Mesenchymal stem cell (in vitro differentiated cells and primary cell): ENCODE results near the gene BEX3.

Experiments
- DNase-seq: peaks from one replicate; pipeline ENCODE4 v3.0.0-alpha.2; 2013
- H2AFZ ChIP-seq: one replicate; pipeline ENCODE4 v1.6.1; 2013; ENCODE audit warnings: low read depth, mild to moderate bottlenecking, control low read depth, inconsistent platforms, low read length, moderate library complexity
- H2AK5ac ChIP-seq: 2 replicates; pipeline ENCODE4 v1.6.1; 2013; ENCODE audit warnings: low read length, moderate library complexity, mild to moderate bottlenecking, inconsistent platforms; ENCODE audit not compliant: severe bottlenecking
- H2BK120ac ChIP-seq: one replicate; pipeline ENCODE4 v1.6.1; 2013; ENCODE audit warnings: low read depth, mild to moderate bottlenecking, inconsistent platforms, low read length, moderate library complexity
- H2BK12ac ChIP-seq, 2 experiments: one replicate each; pipeline ENCODE4 v1.6.1; 2013; ENCODE audit warnings: inconsistent platforms in 2 of 2, low read length in 2 of 2, mild to moderate bottlenecking in 2 of 2, moderate library complexity in 2 of 2, control low read depth in 1 of 2
- H2BK15ac ChIP-seq: one replicate; pipeline ENCODE4 v1.6.1; 2013; ENCODE audit warnings: mild to moderate bottlenecking, low read depth, inconsistent platforms; ENCODE audit not compliant: poor library complexity, severe bottlenecking
- H2BK5ac ChIP-seq: 2 replicates; pipeline ENCODE4 v1.6.1; 2013; ENCODE audit warnings: low read depth, mild to moderate bottlenecking, low read length, control low read depth, inconsistent platforms; ENCODE audit not compliant: poor library complexity, severe bottlenecking
- H3K14ac ChIP-seq, 2 experiments: one replicate each; pipeline ENCODE4 v1.6.1; 2013; ENCODE audit warnings: inconsistent platforms in 2 of 2, low read length in 2 of 2, control low read depth in 1 of 2, mild to moderate bottlenecking in 1 of 2, moderate library complexity in 1 of 2
- H3K18ac ChIP-seq, 2 experiments: one replicate each; pipeline ENCODE4 v1.6.1; 2013; ENCODE audit warnings: inconsistent platforms in 2 of 2, low read length in 2 of 2, control low read depth in 1 of 2, low read depth in 1 of 2, mild to moderate bottlenecking in 1 of 2
- H3K23ac ChIP-seq, 2 experiments: one replicate each; pipeline ENCODE4 v1.6.1; 2013; ENCODE audit warnings: inconsistent platforms in 2 of 2, low read length in 2 of 2, mild to moderate bottlenecking in 2 of 2, moderate library complexity in 2 of 2, control low read depth in 1 of 2
- H3K27ac ChIP-seq: 2 replicates; pipeline ENCODE4 v1.5.1; 2013; ENCODE audit warnings: mild to moderate bottlenecking, moderate library complexity, low read length, control low read depth, inconsistent platforms; ENCODE audit not compliant: poor library complexity, severe bottlenecking
- H3K27me3 ChIP-seq, 2 experiments: 2 replicates each; pipeline versions ENCODE4 v1.6.1 to v1.7.0; 2013; ENCODE audit warnings: low read length in 2 of 2, mild to moderate bottlenecking in 2 of 2, moderate library complexity in 2 of 2, control low read depth in 1 of 2, inconsistent platforms in 1 of 2; ENCODE audit not compliant: control insufficient read depth in 1 of 2, insufficient read depth in 1 of 2
- H3K36me3 ChIP-seq, 2 experiments: 2 replicates each; pipeline versions ENCODE4 v1.6.1 to v1.7.0; 2013; ENCODE audit warnings: low read length in 2 of 2, control low read depth in 1 of 2, inconsistent platforms in 1 of 2, low read depth in 1 of 2, mild to moderate bottlenecking in 1 of 2; ENCODE audit not compliant: insufficient read depth in 2 of 2, control insufficient read depth in 1 of 2
- H3K4ac ChIP-seq, 2 experiments: one replicate each; pipeline ENCODE4 v1.6.1; 2013; ENCODE audit warnings: inconsistent platforms in 2 of 2, low read length in 2 of 2, mild to moderate bottlenecking in 2 of 2, moderate library complexity in 2 of 2, control low read depth in 1 of 2, low read depth in 1 of 2
- H3K4me1 ChIP-seq: 2 replicates; pipeline ENCODE4 v1.6.1; 2013; ENCODE audit warnings: low read depth, low read length, control low read depth; ENCODE audit not compliant: control insufficient read depth, insufficient read depth
- H3K4me2 ChIP-seq: 2 replicates; pipeline ENCODE4 v1.6.1; 2013; ENCODE audit warnings: low read length, mild to moderate bottlenecking, inconsistent platforms; ENCODE audit not compliant: poor library complexity, severe bottlenecking
- H3K4me3 ChIP-seq, 2 experiments: 2 replicates each; pipeline versions ENCODE4 v1.5.1 to v1.7.0; 2013; ENCODE audit warnings: low read length in 2 of 2, mild to moderate bottlenecking in 2 of 2, control low read depth in 1 of 2, low read depth in 1 of 2; ENCODE audit not compliant: insufficient read depth in 1 of 2
- H3K79me1 ChIP-seq: replicated peaks from 2 replicates; pipeline ENCODE4 v1.6.1; 2013; ENCODE audit warnings: mild to moderate bottlenecking, control low read depth, low read length, inconsistent platforms; ENCODE audit not compliant: poor library complexity, severe bottlenecking
- H3K9ac ChIP-seq: 2 replicates; pipeline ENCODE4 v1.7.0; 2013; ENCODE audit warnings: mild to moderate bottlenecking, low read length, moderate library complexity
- H3K9me3 ChIP-seq: 2 replicates; pipeline ENCODE4 v1.7.0; 2013; ENCODE audit warnings: mild to moderate bottlenecking, low read length; ENCODE audit not compliant: control insufficient read depth
- H4K8ac ChIP-seq: one replicate; pipeline ENCODE4 v1.6.1; 2013; ENCODE audit warnings: inconsistent platforms, mild to moderate bottlenecking, low read length, moderate library complexity
- H4K91ac ChIP-seq: one replicate; pipeline ENCODE4 v1.6.1; 2013; ENCODE audit warnings: mild to moderate bottlenecking, low read length, inconsistent platforms
- WGBS: methylation state at CpG from one replicate; pipeline ENCODE4 v1.1.7; 2013; ENCODE audit warnings: mixed read lengths; 5-methylcytosine and 5-hydroxymethylcytosine counted together

The BEX3 gene

DNA sequence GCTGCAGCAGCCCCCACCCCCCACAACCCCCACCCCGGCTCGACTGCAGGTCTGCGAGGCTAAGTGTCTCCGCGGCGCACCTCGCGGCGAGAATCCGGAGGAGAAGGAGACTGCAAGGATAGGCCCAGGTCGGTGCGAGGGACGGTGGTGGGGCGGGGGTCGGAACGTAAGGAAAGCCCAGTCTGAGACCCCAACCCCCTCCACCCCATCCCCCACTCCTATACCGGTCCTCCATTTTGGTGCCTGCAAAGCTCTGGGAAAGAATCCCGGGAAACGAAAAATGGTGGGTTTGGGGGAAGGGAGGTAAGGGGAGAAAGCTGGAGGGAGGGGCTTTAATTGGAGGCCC lies 614 bp downstream of the BEX3 start:
- DNase-seq, result peak; percentile 30
- H2AK5ac ChIP-seq, result no peak overlapping the region
- peak overlapping the region; percentile 40 for H3K27ac ChIP-seq
- H2AFZ ChIP-seq, result no peak overlapping the region
- no peak overlapping the region for H2BK15ac ChIP-seq
- H3K4me1 ChIP-seq, result peaks cover 3% of the 10 kb centered on the region
- peak overlapping the region; percentile 77 to 78 for H3K4me3 ChIP-seq
- no peak overlapping the region for H3K4ac ChIP-seq
- no peak overlapping the region for H4K91ac ChIP-seq
- H3K4me2 ChIP-seq, result peak overlapping the region; percentile 28
- H2BK12ac ChIP-seq, result no peak overlapping the region
- H3K27me3 ChIP-seq, result no peaks in the 10 kb centered on the region
- WGBS, result 0% methylated on average over 2 of the region's 19 CpGs
- peaks cover 0 to 4% of the 10 kb centered on the region in 2 experiments for H3K36me3 ChIP-seq
- no peaks in the 10 kb centered on the region for H3K9me3 ChIP-seq
- H3K9ac ChIP-seq, result peak overlapping the region; percentile 89
- H3K14ac ChIP-seq, result no peak overlapping the region
- peak overlapping the region; percentile 89 for H2BK120ac ChIP-seq
- H3K23ac ChIP-seq, result no peak overlapping the region
- H3K18ac ChIP-seq, result peak overlapping the region in 1 of 2 experiments; percentile 46
- no peak overlapping the region for H4K8ac ChIP-seq
- H2BK5ac ChIP-seq, result no peak overlapping the region
- no peaks in the 10 kb centered on the region for H3K79me1 ChIP-seq

- Histone ChIP-seq H2AFZ (no peak overlapping the region), H2BK15ac (no peak overlapping the region), H4K91ac (no peak overlapping the region), H3K27me3 (no peaks in the 10 kb centered on the region), H3K79me1 (no peaks in the 10 kb centered on the region), H3K27ac (no peak overlapping the region), H3K23ac (no peak overlapping the region), H3K9ac (no peak overlapping the region), H3K36me3 (peaks cover 0 to 4% of the 10 kb centered on the region in 2 experiments), H3K4me3 (no peak overlapping the region), H3K14ac (no peak overlapping the region), H4K8ac (no peak overlapping the region), H3K4me1 (peaks cover 3% of the 10 kb centered on the region), H2BK120ac (no peak overlapping the region), H3K4ac (no peak overlapping the region), H2AK5ac (no peak overlapping the region), H3K4me2 (no peak overlapping the region), H2BK12ac (no peak overlapping the region), H3K9me3 (no peaks in the 10 kb centered on the region), H3K18ac (no peak overlapping the region), H2BK5ac (no peak overlapping the region)
- DNase-seq, result no peak
- 92% methylated on average over 2 of the region's 2 CpGs for WGBS
Measured at GRCh38 chrX:103378990-103379389, 2.7 kb downstream of the BEX3 start.

- no peak overlapping the region for H2BK5ac ChIP-seq
- no peak overlapping the region for H2AK5ac ChIP-seq
- no peaks in the 10 kb centered on the region for H3K9me3 ChIP-seq
- no peak overlapping the region for H2BK12ac ChIP-seq
- no peak overlapping the region for H2AFZ ChIP-seq
- no peak overlapping the region for H2BK120ac ChIP-seq
- H3K27me3 ChIP-seq, result peaks cover 0 to 2% of the 10 kb centered on the region in 2 experiments
- H3K79me1 ChIP-seq, result no peaks in the 10 kb centered on the region
- H3K36me3 ChIP-seq, result peaks cover 0 to 4% of the 10 kb centered on the region in 2 experiments
- H3K4me1 ChIP-seq, result no peaks in the 10 kb centered on the region
- no peak overlapping the region for H3K9ac ChIP-seq
- WGBS, result 92% methylated on average over 1 of the region's 1 CpG
- no peak overlapping the region for H3K18ac ChIP-seq
- no peak overlapping the region for H3K27ac ChIP-seq
- H3K4me2 ChIP-seq, result no peak overlapping the region
- H3K4me3 ChIP-seq, result no peak overlapping the region
- H4K8ac ChIP-seq, result no peak overlapping the region
- H3K14ac ChIP-seq, result no peak overlapping the region
- no peak for DNase-seq
- H3K4ac ChIP-seq, result no peak overlapping the region
- no peak overlapping the region for H2BK15ac ChIP-seq
- no peak overlapping the region for H3K23ac ChIP-seq
- H4K91ac ChIP-seq, result no peak overlapping the region
Measured at GRCh38 chrX:103382877-103383276, 6.5 kb downstream of the BEX3 start.

GRCh38 chrX:103384672-103385071 lies 8.3 kb downstream of the BEX3 start:
- Histone ChIP-seq H3K23ac (no peak overlapping the region), H3K9me3 (no peaks in the 10 kb centered on the region), H3K4me1 (no peaks in the 10 kb centered on the region), H3K4me3 (no peak overlapping the region), H3K79me1 (no peaks in the 10 kb centered on the region), H3K4ac (no peak overlapping the region), H3K4me2 (no peak overlapping the region), H3K27ac (no peak overlapping the region), H4K91ac (no peak overlapping the region), H3K9ac (no peak overlapping the region), H3K27me3 (peaks cover 0 to 2% of the 10 kb centered on the region in 2 experiments), H3K36me3 (no peaks in the 10 kb centered on the region), H2AK5ac (no peak overlapping the region), H2AFZ (no peak overlapping the region), H2BK120ac (no peak overlapping the region), H2BK15ac (no peak overlapping the region), H2BK5ac (no peak overlapping the region), H2BK12ac (no peak overlapping the region), H4K8ac (no peak overlapping the region), H3K18ac (no peak overlapping the region), H3K14ac (no peak overlapping the region)
- DNase-seq, result no peak
- 81% methylated on average over 2 of the region's 2 CpGs for WGBS
